ENCODE measurements around the gene GRAMD1B.
A peak's percentile ranks its signal among the peaks of the same experiment; 100 is the strongest.

Gene GRAMD1B

GRCh38 chr11:123409456-123410217 is 20.4 kb upstream of the GRAMD1B start:
- DNase-seq = no peak
- ATAC-seq = no peak

GRCh38 chr11:123410218-123410549 is 19.9 kb upstream of the GRAMD1B start:
- DNase-seq (no peak), ATAC-seq (no peak)

- DNase-seq (no peak), ATAC-seq (no peak)
Measured at GRCh38 chr11:123413636-123414035, 16.4 kb upstream of the GRAMD1B start.

GRCh38 chr11:123416566-123416965 is 13.5 kb upstream of the GRAMD1B start:
- DNase-seq = no peak

GRCh38 chr11:123418351-123419114 is 11.5 kb upstream of the GRAMD1B start:
- no peak for DNase-seq
- no peak for ATAC-seq

More at GRCh38 chr11:123416566-123416965, 13.5 kb upstream of the GRAMD1B start:
- no peak for ATAC-seq

GRCh38 chr11:123419731-123420452 is 10.2 kb upstream of the GRAMD1B start:
- DNase-seq = no peak
- ATAC-seq = no peak

GRCh38 chr11:123421589-123421988 is 8.5 kb upstream of the GRAMD1B start:
- no peak for ATAC-seq
- no peak for DNase-seq

- DNase-seq (no peak), ATAC-seq (no peak)
Measured at GRCh38 chr11:123425367-123425766, 4.7 kb upstream of the GRAMD1B start.

GRCh38 chr11:123426789-123427188 is 3.3 kb upstream of the GRAMD1B start:
- ATAC-seq = no peak
- DNase-seq = no peak

GRCh38 chr11:123427405-123427804 is 2.7 kb upstream of the GRAMD1B start:
- DNase-seq = no peak
- no peak for ATAC-seq

GRCh38 chr11:123428116-123428715 is 1.9 kb upstream of the GRAMD1B start:
- no peak for ATAC-seq
- DNase-seq = no peak

- ATAC-seq (no peak), DNase-seq (no peak)
Measured at GRCh38 chr11:123429336-123429735, 733 bp upstream of the GRAMD1B start.

- DNase-seq (peak; percentile 68), ATAC-seq (peak; percentile 66)
Measured at GRCh38 chr11:123430721-123431497, 840 bp downstream of the GRAMD1B start.

GRCh38 chr11:123431619-123432018 is 1.6 kb downstream of the GRAMD1B start:
- no peak for DNase-seq
- ATAC-seq = peak; percentile 36

- ATAC-seq (no peak), DNase-seq (no peak)
Measured at GRCh38 chr11:123434262-123434661, 4.2 kb downstream of the GRAMD1B start.

GRCh38 chr11:123434911-123435310 is 4.8 kb downstream of the GRAMD1B start:
- DNase-seq (no peak), ATAC-seq (no peak)

- DNase-seq (no peak), ATAC-seq (peak; percentile 73)
Measured at GRCh38 chr11:123437236-123437979, 7.3 kb downstream of the GRAMD1B start.

GRCh38 chr11:123438131-123438627 is 8.1 kb downstream of the GRAMD1B start:
- ATAC-seq (peak; percentile 41), DNase-seq (no peak)

- DNase-seq = no peak
- no peak for ATAC-seq
Measured at GRCh38 chr11:123439616-123440015, 9.5 kb downstream of the GRAMD1B start.

GRCh38 chr11:123441161-123441560 is 11.1 kb downstream of the GRAMD1B start:
- no peak for DNase-seq

More at GRCh38 chr11:123441161-123441560, 11.1 kb downstream of the GRAMD1B start:
- no peak for ATAC-seq
